Stomach (tissue), 4 donors: Measurements from ENCODE around the gene MAPKAPK3.

Experiments
- POLR2A ChIP-seq, 4 donors: fragments of 450-650 bp; IDR thresholded peaks; one replicate each; pipeline ENCODE4 v1.6.1; 2016; ENCODE audit warnings: antibody characterized with exemption in 4 of 4, control low read depth in 2 of 4, mild to moderate bottlenecking in 1 of 4, moderate library complexity in 1 of 4
- POLR2AphosphoS5 ChIP-seq, 3 donors: sonication (generic); formaldehyde crosslinking; IDR thresholded peaks; one replicate each; pipeline ENCODE4 v1.6.1; 2016; ENCODE audit warnings: antibody characterized with exemption in 3 of 3
- TF ChIP-seq, protein P1 (sequence below), 7 experiments: fragments of 450-650 bp in 4 of 7; fragments of 200-600 bp in 3 of 7; sonication (generic) in 3 of 7; IDR thresholded peaks; one replicate each; pipeline ENCODE4 v1.5.1; 2016 to 2019; ENCODE audit warnings: antibody characterized with exemption in 7 of 7, control low read depth in 2 of 7, mild to moderate bottlenecking in 1 of 7

DNA sequence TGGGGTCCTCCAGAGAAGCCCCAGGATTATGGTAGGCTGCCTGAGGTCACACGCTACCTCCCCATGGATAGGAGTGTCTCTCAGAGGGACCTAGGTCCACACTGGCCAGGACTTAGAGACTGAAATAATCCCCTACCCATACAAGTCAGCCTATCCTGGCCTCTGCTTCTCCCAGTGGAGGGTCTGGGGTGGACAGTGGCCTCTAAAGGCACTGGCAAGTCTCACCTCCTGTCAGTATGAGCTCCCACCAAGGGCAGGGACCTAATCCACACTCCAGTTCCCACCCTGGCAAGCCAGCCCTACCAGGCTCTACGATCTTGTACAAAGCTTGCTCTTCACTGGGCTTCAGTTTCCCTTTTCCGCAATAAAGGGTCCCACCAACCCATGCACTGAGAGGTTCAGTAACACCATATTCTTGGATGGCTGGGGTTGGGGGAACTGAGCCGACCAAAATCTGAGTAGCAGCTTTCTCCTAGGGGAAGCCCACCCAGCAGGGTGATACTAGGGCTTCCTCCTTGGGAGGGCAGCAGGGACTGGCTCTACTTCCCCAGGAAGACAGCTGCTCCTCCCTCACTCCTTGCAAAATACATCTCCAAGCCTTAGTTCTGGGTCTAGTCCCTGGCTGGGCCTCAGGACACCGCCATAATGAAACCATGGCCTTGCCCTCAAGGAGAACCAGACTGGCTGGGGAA is 7.7 kb upstream of the MAPKAPK3 start:
- TF ChIP-seq, protein P1, sequence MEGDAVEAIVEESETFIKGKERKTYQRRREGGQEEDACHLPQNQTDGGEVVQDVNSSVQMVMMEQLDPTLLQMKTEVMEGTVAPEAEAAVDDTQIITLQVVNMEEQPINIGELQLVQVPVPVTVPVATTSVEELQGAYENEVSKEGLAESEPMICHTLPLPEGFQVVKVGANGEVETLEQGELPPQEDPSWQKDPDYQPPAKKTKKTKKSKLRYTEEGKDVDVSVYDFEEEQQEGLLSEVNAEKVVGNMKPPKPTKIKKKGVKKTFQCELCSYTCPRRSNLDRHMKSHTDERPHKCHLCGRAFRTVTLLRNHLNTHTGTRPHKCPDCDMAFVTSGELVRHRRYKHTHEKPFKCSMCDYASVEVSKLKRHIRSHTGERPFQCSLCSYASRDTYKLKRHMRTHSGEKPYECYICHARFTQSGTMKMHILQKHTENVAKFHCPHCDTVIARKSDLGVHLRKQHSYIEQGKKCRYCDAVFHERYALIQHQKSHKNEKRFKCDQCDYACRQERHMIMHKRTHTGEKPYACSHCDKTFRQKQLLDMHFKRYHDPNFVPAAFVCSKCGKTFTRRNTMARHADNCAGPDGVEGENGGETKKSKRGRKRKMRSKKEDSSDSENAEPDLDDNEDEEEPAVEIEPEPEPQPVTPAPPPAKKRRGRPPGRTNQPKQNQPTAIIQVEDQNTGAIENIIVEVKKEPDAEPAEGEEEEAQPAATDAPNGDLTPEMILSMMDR (IDR thresholded peaks at IDR 0.05), result no peak
- no peak for TF ChIP-seq POLR2AphosphoS5 (IDR thresholded peaks at IDR 0.05)
- TF ChIP-seq POLR2A (IDR thresholded peaks at IDR 0.05), result no peak
